HL-60 (cell line): ENCODE measurements around the gene NUMB.

Experiments
- CTCF ChIP-seq: IDR thresholded peaks from one replicate; pipeline ENCODE4 v1.5.1; 2011; ENCODE audit warnings: low read length, control low read depth, inconsistent platforms; ENCODE audit not compliant: insufficient read depth
- POLR2AphosphoS5 ChIP-seq: IDR thresholded peaks from 2 replicates; pipeline ENCODE4 v1.6.1; 2012; ENCODE audit warnings: low read depth
- REST ChIP-seq: IDR thresholded peaks from 2 replicates; pipeline ENCODE4 v1.6.1; 2012; ENCODE audit warnings: low read depth; ENCODE audit not compliant: insufficient replicate concordance
- SPI1 ChIP-seq: IDR thresholded peaks from 2 replicates; pipeline ENCODE4 v1.6.1; 2012; ENCODE audit warnings: low read depth, mild to moderate bottlenecking, borderline replicate concordance

GRCh38 chr14:73325063-73325462, 133.3 kb downstream of the NUMB start:
- TF ChIP-seq CTCF (no peak), REST (no peak), POLR2AphosphoS5 (no peak), SPI1 (no peak)
